Stimulated activated CD4-positive, alpha-beta T cell treated with anti-CD3 and anti-CD28 coated beads, Interleukin-4, amount 100 ng/mL, for 24 hours (primary cell): Measurements from ENCODE around the gene C1orf115.
"Not testable (repeated sequence)": the region's sequence is repeated elsewhere in the genome, so short reads cannot be mapped to it uniquely, and the experiment has no call there.

ENCODE experiments used
- DNase-seq: peaks from one replicate; pipeline ENCODE4 v3.0.0-alpha.2; 2020

C1orf115 gene

DNA sequence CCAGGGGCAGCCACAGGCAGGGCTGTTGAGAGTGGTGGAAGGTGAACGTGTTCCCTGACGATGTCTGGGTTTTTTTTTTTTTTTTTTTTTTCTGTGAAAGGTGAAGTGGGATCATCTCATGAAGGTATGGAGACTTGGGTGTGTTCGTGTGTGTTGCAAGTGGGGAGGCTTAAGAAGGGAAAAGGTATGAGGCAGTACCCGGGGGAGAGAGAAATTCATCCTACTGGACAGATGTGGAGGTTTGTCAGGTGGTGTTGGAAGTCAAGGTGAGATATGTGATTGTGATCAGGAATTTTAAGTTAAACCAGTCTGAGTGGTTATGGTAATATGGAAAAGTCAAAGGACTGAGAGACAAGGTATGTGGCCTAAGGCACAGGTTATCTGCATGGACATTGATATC, 5.3 kb downstream of the C1orf115 start:
- no peak for DNase-seq

DNA sequence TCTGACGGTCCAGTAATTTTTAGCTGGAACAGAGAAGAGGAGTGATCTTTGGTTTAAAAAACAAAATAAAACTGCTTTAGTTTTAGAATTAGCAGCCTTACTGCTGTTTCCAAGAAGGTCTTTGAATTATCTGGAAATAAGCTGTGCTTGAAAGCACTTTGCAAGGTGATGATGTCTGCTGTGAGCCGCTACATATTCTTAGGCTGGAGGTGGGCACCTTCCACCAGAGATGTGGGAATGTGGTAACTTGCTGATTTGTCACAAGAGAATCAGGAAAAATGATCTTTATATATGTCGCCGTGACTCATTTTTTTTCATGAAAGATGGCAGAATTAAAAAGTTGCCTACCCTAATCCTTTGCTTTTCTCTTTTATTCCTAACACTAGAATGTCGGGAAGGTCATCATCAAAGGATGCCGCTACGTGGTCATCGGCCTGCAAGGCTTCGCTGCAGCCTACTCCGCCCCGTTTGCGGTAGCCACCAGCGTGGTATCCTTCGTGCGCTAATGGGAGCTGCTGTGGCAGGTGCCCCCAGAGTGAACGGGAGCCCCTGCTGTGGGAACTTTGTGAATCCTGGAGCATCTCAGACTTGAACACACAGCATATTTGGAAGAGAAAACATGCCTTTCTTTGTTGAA, 6.2 kb downstream of the C1orf115 start:
- no peak for DNase-seq

DNA sequence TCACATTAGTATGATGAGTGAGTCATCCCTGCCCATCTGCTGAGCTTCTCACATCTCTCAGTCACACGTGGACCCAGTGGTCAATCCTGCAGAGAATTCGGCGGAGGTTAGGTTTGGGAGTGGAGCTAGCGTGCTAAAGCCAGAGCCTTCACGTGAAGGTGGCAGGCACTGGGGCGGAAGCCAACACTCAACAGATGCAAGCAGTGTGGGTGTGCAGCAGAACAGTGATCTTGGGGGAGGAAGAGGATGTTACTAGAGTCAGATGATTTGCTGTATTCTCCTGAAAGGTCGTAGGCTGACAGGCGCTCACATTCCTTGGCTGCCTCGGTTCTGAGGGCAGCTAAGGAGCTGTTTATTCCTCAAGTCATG, 6.7 kb downstream of the C1orf115 start:
- DNase-seq = no peak

- DNase-seq = no peak
Observed at GRCh38 chr1:220697326-220697725, 7.2 kb downstream of the C1orf115 start.

DNA sequence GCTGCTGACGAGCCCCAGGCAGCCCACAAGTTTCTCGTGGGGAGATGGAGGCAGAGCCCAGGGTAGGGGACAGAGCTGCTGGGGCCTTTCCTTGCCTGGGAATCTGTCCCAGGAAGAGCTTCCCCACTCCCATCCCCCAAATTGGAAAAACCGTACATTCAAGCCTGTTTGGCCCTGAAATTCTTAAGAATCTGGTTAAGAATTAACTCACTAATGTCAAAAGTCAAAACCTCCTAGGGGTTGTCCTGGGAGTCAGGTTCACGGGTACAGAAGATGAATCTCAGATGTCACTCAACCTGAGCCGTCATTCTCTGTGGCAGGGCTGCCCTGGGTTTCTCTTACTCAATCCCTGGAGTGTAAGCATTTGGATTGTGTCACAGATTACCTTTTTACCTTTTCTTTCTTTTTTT, 8.4 kb downstream of the C1orf115 start:
- DNase-seq = no peak

- no peak for DNase-seq
Observed at GRCh38 chr1:220699044-220699443, 8.9 kb downstream of the C1orf115 start.

- DNase-seq = no peak
Observed at GRCh38 chr1:220700556-220701179, 10.5 kb downstream of the C1orf115 start.

DNA sequence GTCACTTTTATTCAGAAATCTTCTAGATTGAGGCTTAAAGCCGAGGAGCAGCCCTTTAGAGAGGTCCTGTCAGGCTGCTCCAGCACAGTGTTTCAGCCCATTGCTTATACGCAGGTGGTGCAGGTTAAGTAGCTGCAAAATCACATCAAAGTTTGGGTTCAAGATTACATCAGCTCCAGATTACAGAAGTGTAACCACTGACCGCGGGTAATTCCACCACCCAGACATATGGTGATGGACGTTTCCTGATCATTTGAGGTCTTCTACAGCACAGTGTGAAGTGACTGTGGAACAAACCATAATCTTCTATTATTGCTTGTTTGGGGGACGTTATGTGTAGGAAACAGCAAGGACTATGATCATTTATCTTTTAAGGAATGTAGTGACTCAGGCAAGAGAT, 11.8 kb downstream of the C1orf115 start:
- DNase-seq = no peak

- DNase-seq = no peak
Observed at GRCh38 chr1:220702733-220703270, 12.6 kb downstream of the C1orf115 start.

DNA sequence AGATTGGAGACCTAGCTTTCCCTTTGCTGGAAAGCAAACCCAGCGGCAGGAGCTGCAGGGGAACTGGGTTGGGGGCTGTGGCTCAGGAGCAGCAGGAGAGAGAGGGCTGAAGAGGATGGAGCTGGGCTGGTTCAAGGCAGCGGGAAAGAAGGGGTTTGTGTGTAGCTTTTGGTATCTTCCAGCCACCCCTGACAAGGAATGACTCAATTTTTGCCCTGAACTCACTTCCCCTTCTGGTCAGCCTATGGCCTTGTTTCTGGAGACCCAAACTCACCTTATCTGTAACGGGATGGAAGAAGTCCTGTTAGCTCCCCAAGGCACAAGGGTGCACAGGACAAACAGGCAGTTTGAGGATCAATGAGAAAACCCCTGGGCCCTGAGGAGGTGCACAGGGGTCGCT, 13.1 kb downstream of the C1orf115 start:
- DNase-seq = no peak

- no peak for DNase-seq
Observed at GRCh38 chr1:220705782-220706181, 15.6 kb downstream of the C1orf115 start.

GRCh38 chr1:220706480-220706879, 16.3 kb downstream of the C1orf115 start:
- DNase-seq = no peak

- DNase-seq = no peak
Observed at GRCh38 chr1:220707160-220707559, 17.0 kb downstream of the C1orf115 start.

GRCh38 chr1:220708244-220708643, 18.1 kb downstream of the C1orf115 start:
- no peak for DNase-seq

- no peak for DNase-seq
Observed at GRCh38 chr1:220708936-220709801, 19.0 kb downstream of the C1orf115 start.

GRCh38 chr1:220710333-220710732, 20.2 kb downstream of the C1orf115 start:
- no peak for DNase-seq

GRCh38 chr1:220711056-220711809, 21.1 kb downstream of the C1orf115 start:
- no peak for DNase-seq

GRCh38 chr1:220715986-220716385, 25.8 kb downstream of the C1orf115 start:
- not testable (repeated sequence) for DNase-seq

- no peak for DNase-seq
Observed at GRCh38 chr1:220717800-220718640, 27.9 kb downstream of the C1orf115 start.

- DNase-seq = not testable (repeated sequence)
Observed at GRCh38 chr1:220721266-220721665, 31.1 kb downstream of the C1orf115 start.

- DNase-seq = no peak
Observed at GRCh38 chr1:220726634-220727033, 36.5 kb downstream of the C1orf115 start.

- DNase-seq = no peak
Observed at GRCh38 chr1:220727519-220727918, 37.4 kb downstream of the C1orf115 start.
